ENCODE data around the gene HADHA. TPM values are rescaled to one million over a fixed set of nuclear protein-coding genes. Genes with fewer than 3 reads are reported as not detected.
"Not testable (repeated sequence)": the region's sequence is repeated elsewhere in the genome, so short reads cannot be mapped to it uniquely, and the experiment has no call there.

The HADHA gene
- total RNA-seq, 4 donors from 2014 or later = 92.8 to 233 (median 142) TPM

DNA sequence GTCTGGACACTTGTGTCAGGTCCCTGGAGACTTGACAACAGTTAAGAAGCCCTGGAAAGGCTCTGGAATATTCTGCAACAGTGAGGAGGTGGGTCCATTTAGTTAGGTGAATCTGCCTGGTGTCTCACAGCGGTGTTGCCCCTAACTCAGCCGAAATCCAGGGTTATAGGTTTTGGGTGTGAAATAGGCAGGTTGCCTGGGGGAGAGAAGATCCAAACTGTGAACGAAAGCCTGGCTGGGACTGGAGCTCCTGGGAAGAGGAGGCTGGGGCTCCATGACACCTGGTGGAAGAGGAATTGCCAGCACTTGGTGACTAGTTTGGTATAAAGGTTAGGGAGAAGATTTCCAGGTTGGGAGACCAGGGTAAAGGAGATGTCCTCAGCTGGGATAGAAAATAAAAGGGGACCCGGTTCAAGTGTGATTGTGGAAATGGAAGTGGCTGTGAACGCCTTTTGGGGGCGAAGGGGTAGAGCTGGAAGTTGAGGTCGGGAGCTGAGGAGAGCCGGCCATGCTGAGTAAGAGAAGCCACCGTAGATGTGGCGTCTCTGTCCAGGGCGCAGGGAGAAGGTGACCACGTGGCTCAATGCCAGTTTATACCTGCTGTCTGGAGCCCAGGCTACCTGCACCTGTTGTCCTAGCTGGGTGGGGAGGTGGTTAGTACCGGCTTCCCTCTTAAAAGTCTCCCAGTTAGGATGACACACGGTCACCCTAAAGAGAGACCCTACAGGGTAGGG lies 74.6 kb downstream of the HADHA start:
- Histone ChIP-seq H3K4me1 (peaks cover 9 to 18% (median 13%) of the 10 kb centered on the region in 4 donors), H3K4me3 (no peak overlapping the region), H3K27ac (no peak overlapping the region), H3K27me3 (peaks cover 33% of the 10 kb centered on the region), H3K9me3 (no peaks in the 10 kb centered on the region), H3K36me3 (no peaks in the 10 kb centered on the region)
- no peak for DNase-seq
- 63 to 79% methylated on average over 4 to 14 of the region's 14 CpGs for WGBS, 2 donors (ENCODE audit: low coverage in 1 of 2)
- TF ChIP-seq POLR2A (IDR thresholded peaks at IDR 0.05) (no peak), EP300 (IDR thresholded peaks at IDR 0.05; ENCODE audit: low read depth) (no peak), POLR2AphosphoS5 (IDR thresholded peaks at IDR 0.05) (no peak)
- TF ChIP-seq, protein P1, sequence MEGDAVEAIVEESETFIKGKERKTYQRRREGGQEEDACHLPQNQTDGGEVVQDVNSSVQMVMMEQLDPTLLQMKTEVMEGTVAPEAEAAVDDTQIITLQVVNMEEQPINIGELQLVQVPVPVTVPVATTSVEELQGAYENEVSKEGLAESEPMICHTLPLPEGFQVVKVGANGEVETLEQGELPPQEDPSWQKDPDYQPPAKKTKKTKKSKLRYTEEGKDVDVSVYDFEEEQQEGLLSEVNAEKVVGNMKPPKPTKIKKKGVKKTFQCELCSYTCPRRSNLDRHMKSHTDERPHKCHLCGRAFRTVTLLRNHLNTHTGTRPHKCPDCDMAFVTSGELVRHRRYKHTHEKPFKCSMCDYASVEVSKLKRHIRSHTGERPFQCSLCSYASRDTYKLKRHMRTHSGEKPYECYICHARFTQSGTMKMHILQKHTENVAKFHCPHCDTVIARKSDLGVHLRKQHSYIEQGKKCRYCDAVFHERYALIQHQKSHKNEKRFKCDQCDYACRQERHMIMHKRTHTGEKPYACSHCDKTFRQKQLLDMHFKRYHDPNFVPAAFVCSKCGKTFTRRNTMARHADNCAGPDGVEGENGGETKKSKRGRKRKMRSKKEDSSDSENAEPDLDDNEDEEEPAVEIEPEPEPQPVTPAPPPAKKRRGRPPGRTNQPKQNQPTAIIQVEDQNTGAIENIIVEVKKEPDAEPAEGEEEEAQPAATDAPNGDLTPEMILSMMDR (IDR thresholded peaks at IDR 0.05) = no peak
- intact Hi-C loops (cut with DNase I; ENCODE audit: low total_unique reads) = loop anchor here (10.0 kb wide), 1 partner anchor 415 kb away; no protein-coding TSS in a partner anchor
- in situ Hi-C loops (cut with MboI; ENCODE audit: low pct_ligation_motif_present in 1 of 4, low pct_unique_long_range_greater_than_20kb in 1 of 4, low sequenced_read_pairs in 3 of 4) = no loop called here

DNA sequence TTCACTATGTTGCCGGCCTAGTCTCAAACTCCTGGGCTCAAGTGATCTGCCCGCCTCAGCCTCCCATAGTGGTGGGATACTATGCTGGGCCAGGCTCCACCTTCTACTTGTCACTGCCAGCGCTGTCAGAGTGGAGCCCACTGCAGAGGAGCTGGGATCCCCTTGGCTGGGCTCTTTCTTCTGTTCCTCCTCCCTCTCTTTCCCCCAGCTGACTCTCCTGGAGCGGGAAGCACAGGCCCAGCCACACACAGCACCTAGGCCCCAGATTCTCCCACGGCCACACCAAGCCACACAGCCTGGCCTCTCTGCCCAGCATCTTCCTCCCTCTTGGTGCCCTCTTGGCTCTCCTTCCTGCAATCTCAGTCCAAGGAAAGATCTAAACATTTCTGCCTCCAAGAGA lies 75.2 kb downstream of the HADHA start:
- in situ Hi-C loops (cut with MboI; ENCODE audit: low pct_ligation_motif_present in 1 of 4, low pct_unique_long_range_greater_than_20kb in 1 of 4, low sequenced_read_pairs in 3 of 4) = no loop called here
- no peaks in the 10 kb centered on the region for H3K9me3 ChIP-seq
- H3K4me1 ChIP-seq = peaks cover 9 to 18% (median 13%) of the 10 kb centered on the region in 4 donors
- WGBS, 2 donors (ENCODE audit: low coverage in 1 of 2) = 93% methylated on average over 5 of the region's 5 CpGs; no CpG with 5 or more reads in 1 of the 2 donors
- no peaks in the 10 kb centered on the region for H3K36me3 ChIP-seq
- peaks cover 26% of the 10 kb centered on the region for H3K27me3 ChIP-seq
- TF ChIP-seq POLR2A (IDR thresholded peaks at IDR 0.05) (no peak), EP300 (IDR thresholded peaks at IDR 0.05; ENCODE audit: low read depth) (no peak), POLR2AphosphoS5 (IDR thresholded peaks at IDR 0.05) (no peak)
- TF ChIP-seq, protein P1 (IDR thresholded peaks at IDR 0.05) = no peak
- intact Hi-C loops (cut with DNase I; ENCODE audit: low total_unique reads) = no loop called here
- H3K4me3 ChIP-seq = no peak overlapping the region
- no peak overlapping the region for H3K27ac ChIP-seq
- no peak for DNase-seq

GRCh38 chr2:26168785-26169184 lies 75.6 kb downstream of the HADHA start:
- H3K9me3 ChIP-seq = no peaks in the 10 kb centered on the region
- in situ Hi-C loops (cut with MboI; ENCODE audit: low pct_ligation_motif_present in 1 of 4, low pct_unique_long_range_greater_than_20kb in 1 of 4, low sequenced_read_pairs in 3 of 4) = no loop called here
- 94% methylated on average over 4 of the region's 4 CpGs; no CpG with 5 or more reads in 1 of the 2 donors for WGBS, 2 donors (ENCODE audit: low coverage in 1 of 2)
- no peak for DNase-seq
- no peak overlapping the region for H3K27ac ChIP-seq
- peaks cover 7 to 14% (median 11%) of the 10 kb centered on the region in 4 donors for H3K4me1 ChIP-seq
- H3K4me3 ChIP-seq = no peak overlapping the region
- intact Hi-C loops (cut with DNase I; ENCODE audit: low total_unique reads) = no loop called here
- TF ChIP-seq POLR2AphosphoS5 (IDR thresholded peaks at IDR 0.05) = no peak
- TF ChIP-seq POLR2A (IDR thresholded peaks at IDR 0.05) = no peak
- TF ChIP-seq, protein P1 (IDR thresholded peaks at IDR 0.05) = no peak
- TF ChIP-seq EP300 (IDR thresholded peaks at IDR 0.05; ENCODE audit: low read depth) = no peak
- H3K36me3 ChIP-seq = no peaks in the 10 kb centered on the region
- H3K27me3 ChIP-seq = peaks cover 22% of the 10 kb centered on the region

GRCh38 chr2:26166541-26166940 lies 77.9 kb downstream of the HADHA start:
- H3K27me3 ChIP-seq; in situ Hi-C loops (cut with MboI; ENCODE audit: low pct_ligation_motif_present in 1 of 4, low pct_unique_long_range_greater_than_20kb in 1 of 4, low sequenced_read_pairs in 3 of 4); H3K4me1 ChIP-seq; H3K4me3 ChIP-seq; H3K27ac ChIP-seq; H3K9me3 ChIP-seq; DNase-seq; intact Hi-C loops (cut with DNase I; ENCODE audit: low total_unique reads); H3K36me3 ChIP-seq: not testable (repeated sequence)
- WGBS, 2 donors (ENCODE audit: low coverage in 1 of 2) = 92% methylated on average over 6 of the region's 6 CpGs; no CpG with 5 or more reads in 1 of the 2 donors

Measured in transverse colon (tissue), 4 donors.